HG02970 (cell line): ENCODE measurements around the gene NMS.

ENCODE experiments used
- ATAC-seq: cut with Tn5 transposase; IDR thresholded peaks from one replicate; pipeline ENCODE4 v1.9.1; 2021; ENCODE audit warnings: mild to moderate bottlenecking, moderate library complexity, moderate number of reproducible peaks; ENCODE audit not compliant: unreplicated experiment, low FRiP score

NMS gene

GRCh38 chr2:100483895-100484294 is 13.6 kb downstream of the NMS start:
- no peak for ATAC-seq

- ATAC-seq: no peak
Measured at GRCh38 chr2:100484390-100484789, 14.1 kb downstream of the NMS start.

GRCh38 chr2:100485396-100485795 is 15.1 kb downstream of the NMS start:
- no peak for ATAC-seq

GRCh38 chr2:100494712-100495111 is 24.4 kb downstream of the NMS start:
- ATAC-seq: no peak

GRCh38 chr2:100502782-100503181 is 32.5 kb downstream of the NMS start:
- no peak for ATAC-seq

GRCh38 chr2:100504542-100504941 is 34.3 kb downstream of the NMS start:
- ATAC-seq: no peak

- no peak for ATAC-seq
Measured at GRCh38 chr2:100509066-100509465, 38.8 kb downstream of the NMS start.

- no peak for ATAC-seq
Measured at GRCh38 chr2:100513650-100514049, 43.4 kb downstream of the NMS start.

GRCh38 chr2:100517556-100517955 is 47.3 kb downstream of the NMS start:
- ATAC-seq: no peak

GRCh38 chr2:100518801-100519200 is 48.5 kb downstream of the NMS start:
- no peak for ATAC-seq

- ATAC-seq: no peak
Measured at GRCh38 chr2:100520224-100520623, 49.9 kb downstream of the NMS start.

- ATAC-seq: no peak
Measured at GRCh38 chr2:100522430-100522829, 52.1 kb downstream of the NMS start.

GRCh38 chr2:100524331-100524730 is 54.0 kb downstream of the NMS start:
- ATAC-seq: no peak

GRCh38 chr2:100526868-100527267 is 56.6 kb downstream of the NMS start:
- no peak for ATAC-seq

GRCh38 chr2:100527440-100528015 is 57.2 kb downstream of the NMS start:
- no peak for ATAC-seq

GRCh38 chr2:100529176-100529575 is 58.9 kb downstream of the NMS start:
- no peak for ATAC-seq

- no peak for ATAC-seq
Measured at GRCh38 chr2:100529900-100530299, 59.6 kb downstream of the NMS start.
